HG03571 (cell line): ENCODE measurements around the gene SLC6A1.

Experiments
- ATAC-seq: cut with Tn5 transposase; IDR thresholded peaks from one replicate; pipeline ENCODE4 v1.9.1; 2021; ENCODE audit not compliant: unreplicated experiment

Gene SLC6A1

GRCh38 chr3:10992943-10993728 lies 588 bp downstream of the SLC6A1 start:
- ATAC-seq, result no peak

GRCh38 chr3:10993729-10994065 lies 1.1 kb downstream of the SLC6A1 start:
- no peak for ATAC-seq

GRCh38 chr3:10994306-10994705 lies 1.8 kb downstream of the SLC6A1 start:
- no peak for ATAC-seq

- no peak for ATAC-seq
Observed at GRCh38 chr3:10995871-10996270, 3.3 kb downstream of the SLC6A1 start.

GRCh38 chr3:10996345-10997013 lies 3.9 kb downstream of the SLC6A1 start:
- ATAC-seq, result no peak

GRCh38 chr3:10997196-10997595 lies 4.6 kb downstream of the SLC6A1 start:
- no peak for ATAC-seq

- ATAC-seq, result no peak
Observed at GRCh38 chr3:10998542-10998941, 6.0 kb downstream of the SLC6A1 start.

- ATAC-seq, result no peak
Observed at GRCh38 chr3:10999221-11000107, 6.9 kb downstream of the SLC6A1 start.

- ATAC-seq, result no peak
Observed at GRCh38 chr3:11000528-11000927, 8.0 kb downstream of the SLC6A1 start.

GRCh38 chr3:11001020-11001657 lies 8.6 kb downstream of the SLC6A1 start:
- no peak for ATAC-seq

- ATAC-seq, result no peak
Observed at GRCh38 chr3:11001658-11002021, 9.1 kb downstream of the SLC6A1 start.

- no peak for ATAC-seq
Observed at GRCh38 chr3:11002371-11002807, 9.8 kb downstream of the SLC6A1 start.

GRCh38 chr3:11004563-11004962 lies 12.0 kb downstream of the SLC6A1 start:
- no peak for ATAC-seq

- ATAC-seq, result no peak
Observed at GRCh38 chr3:11005686-11006256, 13.2 kb downstream of the SLC6A1 start.

- no peak for ATAC-seq
Observed at GRCh38 chr3:11006986-11007933, 14.7 kb downstream of the SLC6A1 start.

- no peak for ATAC-seq
Observed at GRCh38 chr3:11009898-11010297, 17.4 kb downstream of the SLC6A1 start.

- ATAC-seq, result no peak
Observed at GRCh38 chr3:11010426-11011165, 18.0 kb downstream of the SLC6A1 start.

GRCh38 chr3:11014253-11014652 lies 21.7 kb downstream of the SLC6A1 start:
- ATAC-seq, result no peak

- ATAC-seq, result no peak
Observed at GRCh38 chr3:11014752-11015151, 22.2 kb downstream of the SLC6A1 start.
